ENCODE results near the gene MCC. TPM values are rescaled to one million over a fixed set of nuclear protein-coding genes. Genes with fewer than 3 reads are reported as not detected.

The MCC gene
- total and polyA plus RNA-seq, 9 donors = 29.8 to 262 (median 108) TPM

- Histone ChIP-seq H3K9me3 (no peaks in the 10 kb centered on the region), H3K27me3 (no peaks in the 10 kb centered on the region), H3K36me3 (no peaks in the 10 kb centered on the region), H3K4me1 (ENCODE audit: insufficient read depth) (peaks cover 12% of the 10 kb centered on the region), H3K27ac (no peak overlapping the region), H3K4me3 (no peak overlapping the region)
- no peak for DNase-seq
- intact Hi-C loops (cut with DNase I) = no loop called here
- WGBS, 3 donors = 66 to 81% (median 68%) methylated on average over 4 of the region's 4 CpGs
- TF ChIP-seq POLR2A (IDR thresholded peaks at IDR 0.05) = no peak
- TF ChIP-seq CTCF (IDR thresholded peaks at IDR 0.05) = no peak
- no peak for TF ChIP-seq EP300 (IDR thresholded peaks at IDR 0.05)
These were observed 448.3 kb downstream of the MCC start for GRCh38 chr5:113039934-113040285.

- H3K27me3 ChIP-seq = no peaks in the 10 kb centered on the region
- intact Hi-C loops (cut with DNase I) = no loop called here
- TF ChIP-seq EP300 (IDR thresholded peaks at IDR 0.05) (no peak), CTCF (IDR thresholded peaks at IDR 0.05) (no peak), POLR2A (IDR thresholded peaks at IDR 0.05) (no peak)
- peak in 1 of 5 donors; percentile 18 for DNase-seq
- H3K27ac ChIP-seq = no peak overlapping the region
- no peak overlapping the region for H3K4me3 ChIP-seq
- 65 to 77% (median 67%) methylated on average over 14 of the region's 14 CpGs for WGBS, 3 donors
- H3K36me3 ChIP-seq = no peaks in the 10 kb centered on the region
- H3K4me1 ChIP-seq (ENCODE audit: insufficient read depth) = peaks cover 11% of the 10 kb centered on the region
- no peaks in the 10 kb centered on the region for H3K9me3 ChIP-seq
These were observed 448.9 kb downstream of the MCC start for GRCh38 chr5:113039229-113039933.

- TF ChIP-seq CTCF (IDR thresholded peaks at IDR 0.05) = no peak
- TF ChIP-seq EP300 (IDR thresholded peaks at IDR 0.05) = no peak
- TF ChIP-seq POLR2A (IDR thresholded peaks at IDR 0.05) = no peak
- peak in 1 of 5 donors; percentile 15 for DNase-seq
- Histone ChIP-seq H3K27ac (no peak overlapping the region), H3K4me3 (no peak overlapping the region), H3K36me3 (no peaks in the 10 kb centered on the region), H3K4me1 (ENCODE audit: insufficient read depth) (peaks cover 10% of the 10 kb centered on the region), H3K27me3 (no peaks in the 10 kb centered on the region), H3K9me3 (no peaks in the 10 kb centered on the region)
- WGBS, 3 donors = 60 to 80% (median 78%) methylated on average over 8 to 9 of the region's 9 CpGs
- intact Hi-C loops (cut with DNase I) = no loop called here
These were observed 449.5 kb downstream of the MCC start for GRCh38 chr5:113038714-113039113.

GRCh38 chr5:113038136-113038535 lies 450.1 kb downstream of the MCC start:
- Histone ChIP-seq H3K27me3 (no peaks in the 10 kb centered on the region), H3K4me3 (no peak overlapping the region), H3K4me1 (ENCODE audit: insufficient read depth) (peaks cover 5% of the 10 kb centered on the region), H3K36me3 (no peaks in the 10 kb centered on the region), H3K27ac (no peak overlapping the region), H3K9me3 (no peaks in the 10 kb centered on the region)
- TF ChIP-seq POLR2A (IDR thresholded peaks at IDR 0.05) (no peak), EP300 (IDR thresholded peaks at IDR 0.05) (no peak), CTCF (IDR thresholded peaks at IDR 0.05) (no peak)
- no peak for DNase-seq
- WGBS, 3 donors = 89 to 98% (median 97%) methylated on average over 1 of the region's 1 CpG
- intact Hi-C loops (cut with DNase I) = no loop called here

Data from ovary (tissue), 9 donors.